Left lung (tissue), 10 donors: Measurements from ENCODE around the gene RPS5. TPM values are rescaled to one million over a fixed set of nuclear protein-coding genes. Genes with fewer than 3 reads are reported as not detected.
A peak's percentile ranks its signal among the peaks of the same experiment; 100 is the strongest.

ENCODE experiments used
- ATAC-seq: fragments of 200-7000 bp; cut with Tn5 transposase; one replicate; pipeline ENCODE4 v1.9.1; 2020; ENCODE audit warnings: moderate library complexity
- DNase-seq, 4 donors: peaks; one replicate each; pipeline ENCODE4 v3.0.0-alpha.2; 2013 to 2020
- H3K27ac ChIP-seq, 2 donors: fragments of 200-600 bp; sonication (generic) in 1 of 2; one replicate each; pipeline versions ENCODE4 v1.5.0 to v1.8.0; 2020 to 2021
- H3K27me3 ChIP-seq, 2 donors: fragments of 200-600 bp; sonication (generic) in 1 of 2; one replicate each; pipeline versions ENCODE4 v1.5.0 to v1.8.0; 2020 to 2021
- H3K36me3 ChIP-seq, 2 donors: fragments of 200-600 bp; sonication (generic) in 1 of 2; one replicate each; pipeline versions ENCODE4 v1.5.0 to v1.8.0; 2020 to 2021
- H3K4me1 ChIP-seq, 2 donors: fragments of 200-600 bp; one replicate each; pipeline ENCODE4 v1.8.0; 2021
- H3K4me3 ChIP-seq, 2 donors: fragments of 200-600 bp; sonication (generic) in 1 of 2; one replicate each; pipeline versions ENCODE4 v1.5.0 to v1.8.0; 2020 to 2021; ENCODE audit warnings: mild to moderate bottlenecking in 1 of 2
- H3K9me3 ChIP-seq, 2 donors: fragments of 200-600 bp; sonication (generic) in 1 of 2; one replicate each; pipeline versions ENCODE4 v1.5.0 to v1.8.0; 2020 to 2021
- intact Hi-C, 2 donors: fragments of 100-400 bp; cut with DNase I; formaldehyde crosslinking; loops; one replicate each; pipeline versions ENCODE4 v1.11.2 to v1.14.2; 2022
- polyA plus RNA-seq, 6 donors: library from polyadenylated mRNA; unstranded; fragments of 120-200 nt; gene quantifications; one replicate each; pipeline ENCODE4 v1.2.1, GENCODE V29; 2013; ENCODE audit not compliant: insufficient read length in 6 of 6
- total RNA-seq, 2 donors: library from RNA; stranded (reverse); fragmentation: NEBNext Ultra II Directional; extraction: Animal tissue kit (Norgen Biotek cat#: 25700); gene quantifications; one replicate each; pipeline ENCODE4 v1.2.1, GENCODE V29; 2021
- TF ChIP-seq, protein P1 (sequence below), 2 donors: fragments of 200-600 bp; sonication (generic) in 1 of 2; IDR thresholded peaks; one replicate each; pipeline versions ENCODE4 v1.5.0 to v1.8.0; 2021; ENCODE audit warnings: antibody characterized with exemption in 2 of 2
- donor health status: DM: no; HTN: yes; CAD: no.
- donor health status: DM: no; HTN: no; CAD: no.

The RPS5 gene
- total and polyA plus RNA-seq, 8 donors: 842 to 1,479 (median 1,280) TPM

DNA sequence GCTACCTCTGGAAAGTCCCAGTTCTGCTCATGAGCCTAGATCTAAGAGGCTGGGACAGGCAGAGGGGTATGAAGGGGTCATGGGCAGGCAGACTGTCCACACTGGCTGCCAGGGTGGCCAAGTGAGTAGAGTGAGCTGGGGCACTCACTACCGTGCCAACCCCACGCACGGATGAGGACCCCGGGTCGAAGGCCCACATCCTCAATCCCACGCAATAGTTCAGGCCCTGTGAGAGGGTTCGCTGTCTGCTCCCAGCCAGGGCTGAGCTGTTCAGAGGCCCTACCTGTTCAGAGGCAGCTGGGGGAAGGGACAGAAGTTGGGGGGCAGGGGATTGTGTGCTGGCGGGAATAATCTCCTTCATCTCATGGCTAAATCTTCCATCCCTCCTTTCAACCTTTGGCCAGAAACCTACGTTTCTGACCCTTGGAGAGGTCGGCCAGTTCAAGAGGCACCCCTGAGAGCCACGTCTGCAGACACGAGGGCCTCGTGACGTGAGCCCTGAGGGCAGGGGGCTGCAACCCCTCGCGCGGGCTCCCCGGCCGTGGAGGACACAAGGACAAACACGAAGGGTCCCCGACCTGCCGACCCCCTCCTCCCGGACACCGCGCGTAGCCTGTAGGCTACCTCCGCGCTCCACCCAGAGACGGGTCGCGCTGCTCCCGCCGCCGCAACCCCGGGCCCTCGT is 1.0 kb upstream of the RPS5 start:
- intact Hi-C loops: no loop called here
- H3K9me3 ChIP-seq: no peaks in the 10 kb centered on the region
- peak overlapping the region; percentile 74 to 78 for H3K4me3 ChIP-seq
- H3K4me1 ChIP-seq: peaks cover 16 to 65% of the 10 kb centered on the region in 2 donors
- TF ChIP-seq, protein P1, sequence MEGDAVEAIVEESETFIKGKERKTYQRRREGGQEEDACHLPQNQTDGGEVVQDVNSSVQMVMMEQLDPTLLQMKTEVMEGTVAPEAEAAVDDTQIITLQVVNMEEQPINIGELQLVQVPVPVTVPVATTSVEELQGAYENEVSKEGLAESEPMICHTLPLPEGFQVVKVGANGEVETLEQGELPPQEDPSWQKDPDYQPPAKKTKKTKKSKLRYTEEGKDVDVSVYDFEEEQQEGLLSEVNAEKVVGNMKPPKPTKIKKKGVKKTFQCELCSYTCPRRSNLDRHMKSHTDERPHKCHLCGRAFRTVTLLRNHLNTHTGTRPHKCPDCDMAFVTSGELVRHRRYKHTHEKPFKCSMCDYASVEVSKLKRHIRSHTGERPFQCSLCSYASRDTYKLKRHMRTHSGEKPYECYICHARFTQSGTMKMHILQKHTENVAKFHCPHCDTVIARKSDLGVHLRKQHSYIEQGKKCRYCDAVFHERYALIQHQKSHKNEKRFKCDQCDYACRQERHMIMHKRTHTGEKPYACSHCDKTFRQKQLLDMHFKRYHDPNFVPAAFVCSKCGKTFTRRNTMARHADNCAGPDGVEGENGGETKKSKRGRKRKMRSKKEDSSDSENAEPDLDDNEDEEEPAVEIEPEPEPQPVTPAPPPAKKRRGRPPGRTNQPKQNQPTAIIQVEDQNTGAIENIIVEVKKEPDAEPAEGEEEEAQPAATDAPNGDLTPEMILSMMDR (IDR thresholded peaks at IDR 0.05): no peak
- ATAC-seq: peak; percentile 24
- no peaks in the 10 kb centered on the region for H3K27me3 ChIP-seq
- H3K36me3 ChIP-seq: peaks cover 0 to 31% of the 10 kb centered on the region in 2 donors
- H3K27ac ChIP-seq: peak overlapping the region; percentile 96 to 98
- peak in 1 of 4 donors; percentile 45 for DNase-seq

DNA sequence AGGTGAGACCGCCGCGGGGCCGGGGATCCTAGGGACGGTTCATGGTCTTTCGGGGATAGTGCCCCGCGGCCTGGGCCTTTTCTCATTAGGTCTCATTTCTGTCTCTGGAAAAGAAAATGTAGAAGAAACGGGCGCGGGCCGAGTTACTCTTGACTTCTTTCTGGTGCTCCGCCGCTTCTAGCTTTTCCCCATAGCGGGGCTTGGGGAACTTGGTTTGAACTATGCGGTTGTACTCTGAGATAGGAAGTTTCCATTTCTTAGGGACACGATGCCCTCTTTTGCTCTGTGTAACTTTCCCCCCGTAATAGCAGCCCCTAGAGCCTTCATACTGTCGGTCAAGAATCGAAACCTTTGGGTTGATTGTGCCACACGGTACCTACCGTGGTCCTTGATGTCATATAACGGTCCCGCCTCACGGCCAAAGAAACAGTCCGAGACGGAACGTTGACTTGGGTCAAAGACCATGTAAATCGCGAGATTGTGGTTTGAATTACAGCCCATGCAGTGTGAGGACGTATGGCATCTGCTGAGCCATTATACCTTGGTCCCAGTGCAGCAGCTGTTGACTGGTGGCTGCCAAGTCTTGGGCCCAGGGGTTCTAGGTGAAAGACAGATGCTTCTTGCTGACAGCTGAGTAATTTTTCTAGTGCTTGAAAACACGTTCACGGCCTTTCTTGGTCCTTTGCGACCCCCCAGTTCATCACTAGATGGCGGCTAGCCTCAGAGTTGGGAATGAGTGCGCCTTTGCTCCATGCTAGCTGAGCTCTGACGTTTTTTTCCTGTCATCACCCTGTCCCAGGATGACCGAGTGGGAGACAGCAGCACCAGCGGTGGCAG is 487 bp downstream of the RPS5 start:
- Histone ChIP-seq H3K4me3 (peak overlapping the region; percentile 74 to 78), H3K9me3 (no peaks in the 10 kb centered on the region), H3K4me1 (peaks cover 12 to 60% of the 10 kb centered on the region in 2 donors), H3K27me3 (no peaks in the 10 kb centered on the region), H3K27ac (peak overlapping the region in 1 of 2 donors; percentile 98), H3K36me3 (peaks cover 0 to 46% of the 10 kb centered on the region in 2 donors)
- intact Hi-C loops: no loop called here
- no peak for ATAC-seq
- DNase-seq: no peak
- TF ChIP-seq, protein P1 (IDR thresholded peaks at IDR 0.05): no peak

DNA sequence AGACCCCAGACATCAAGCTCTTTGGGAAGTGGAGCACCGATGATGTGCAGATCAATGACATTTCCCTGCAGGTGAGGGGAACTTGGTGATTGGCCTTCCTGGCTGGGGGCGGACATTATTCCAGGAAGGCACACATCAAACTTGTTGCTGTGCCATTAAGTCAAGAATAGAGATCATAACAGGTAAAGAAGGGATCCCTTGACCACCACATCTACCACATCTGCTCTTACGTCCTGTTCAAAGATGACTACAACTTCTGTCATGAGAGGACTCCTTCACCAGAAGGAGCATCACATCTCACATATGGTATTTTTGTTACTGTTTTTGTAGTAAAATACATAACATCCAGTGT is 1.1 kb downstream of the RPS5 start:
- H3K4me1 ChIP-seq: peaks cover 12 to 60% of the 10 kb centered on the region in 2 donors
- H3K27me3 ChIP-seq: no peaks in the 10 kb centered on the region
- H3K4me3 ChIP-seq: peak overlapping the region in 1 of 2 donors; percentile 74
- peaks cover 2 to 52% of the 10 kb centered on the region in 2 donors for H3K36me3 ChIP-seq
- no peaks in the 10 kb centered on the region for H3K9me3 ChIP-seq
- intact Hi-C loops: no loop called here
- DNase-seq (no peak), ATAC-seq (no peak)
- H3K27ac ChIP-seq: no peak overlapping the region
- TF ChIP-seq, protein P1 (IDR thresholded peaks at IDR 0.05): no peak

DNA sequence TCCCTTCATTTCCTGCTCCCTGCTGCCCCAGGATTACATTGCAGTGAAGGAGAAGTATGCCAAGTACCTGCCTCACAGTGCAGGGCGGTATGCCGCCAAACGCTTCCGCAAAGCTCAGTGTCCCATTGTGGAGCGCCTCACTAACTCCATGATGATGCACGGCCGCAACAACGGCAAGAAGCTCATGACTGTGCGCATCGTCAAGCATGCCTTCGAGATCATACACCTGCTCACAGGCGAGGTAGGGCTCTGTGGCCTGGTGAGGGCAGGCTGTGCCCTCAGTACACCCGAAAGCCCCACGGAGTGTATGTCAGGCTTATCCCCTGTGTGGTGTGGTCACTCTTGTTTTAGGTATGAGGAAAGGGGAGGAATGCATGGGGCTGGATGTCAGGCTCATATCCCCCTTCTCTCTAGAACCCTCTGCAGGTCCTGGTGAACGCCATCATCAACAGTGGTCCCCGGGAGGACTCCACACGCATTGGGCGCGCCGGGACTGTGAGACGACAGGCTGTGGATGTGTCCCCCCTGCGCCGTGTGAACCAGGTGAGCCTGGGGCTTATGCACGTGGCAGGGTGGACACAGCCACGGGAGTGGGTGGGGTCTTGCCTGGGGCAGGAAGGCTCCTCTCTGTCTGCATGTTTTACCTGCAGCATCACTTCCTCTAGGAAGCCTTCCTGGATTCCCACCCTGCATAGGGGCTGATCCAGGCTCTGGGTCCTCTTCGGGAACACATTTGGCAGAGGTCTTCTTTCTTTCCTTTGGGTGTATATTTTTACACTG is 6.1 kb downstream of the RPS5 start:
- Histone ChIP-seq H3K4me3 (no peak overlapping the region), H3K27me3 (peaks cover 5 to 29% of the 10 kb centered on the region in 2 donors), H3K4me1 (peaks cover under 1 to 49% of the 10 kb centered on the region in 2 donors), H3K27ac (no peak overlapping the region), H3K9me3 (no peaks in the 10 kb centered on the region), H3K36me3 (peaks cover 3 to 71% of the 10 kb centered on the region in 2 donors)
- intact Hi-C loops: no loop called here
- DNase-seq (no peak), ATAC-seq (no peak)
- TF ChIP-seq, protein P1 (IDR thresholded peaks at IDR 0.05): no peak
